H1 (cell line): Measurements from ENCODE around the gene NAXE. TPM values are rescaled to one million over a fixed set of nuclear protein-coding genes. Genes with fewer than 3 reads are reported as not detected.

Experiments
- CTCF ChIA-PET: fragments of 300-600 bp; sonication (Branson Sonifier 250); formaldehyde crosslinking; loops from one replicate; lab custom pipeline; 2021; ENCODE audit not compliant: partially characterized antibody; lab: Charles Lee
- POLR2A ChIA-PET: fragments of 300-600 bp; sonication (Branson Sonifier 250); formaldehyde crosslinking; loops from one replicate; lab custom pipeline; 2021; ENCODE audit warnings: inconsistent platforms; ENCODE audit not compliant: partially characterized antibody; lab: Charles Lee
- DNase-seq, 2 experiments: peaks; one replicate each; pipeline versions ENCODE4 v3.0.0 to v3.0.0-alpha.2; 2010 to 2022; ENCODE audit warnings: low spot score in 2 of 2, low read depth in 1 of 2, mixed read lengths in 1 of 2
- FAIRE-seq: peaks from 2 replicates; lab custom pipeline; 2011; peaks lifted over from hg19 to GRCh38; lab: Jason Lieb, UNC
- H2AFZ ChIP-seq: 2 replicates; pipeline ENCODE4 v1.8.1; 2012; ENCODE audit warnings: low read length, inconsistent platforms
- H2AK5ac ChIP-seq: 2 replicates; pipeline ENCODE4 v1.6.1; 2013; ENCODE audit warnings: low read depth, low read length
- H2BK120ac ChIP-seq: replicated peaks from 2 replicates; pipeline ENCODE3; 2013; ENCODE audit warnings: low read depth, low read length, inconsistent platforms
- H2BK12ac ChIP-seq: 2 replicates; pipeline ENCODE4 v1.6.1; 2013; ENCODE audit warnings: low read depth, low read length
- H2BK15ac ChIP-seq: 2 replicates; pipeline ENCODE4 v1.6.1; 2013; ENCODE audit warnings: low read length
- H2BK20ac ChIP-seq: 2 replicates; pipeline ENCODE4 v1.6.1; 2013; ENCODE audit warnings: low read length
- H2BK5ac ChIP-seq: 2 replicates; pipeline ENCODE4 v1.6.1; 2013; ENCODE audit warnings: low read depth, low read length
- H3K14ac ChIP-seq: 2 replicates; pipeline ENCODE4 v1.6.1; 2013; ENCODE audit warnings: inconsistent platforms; ENCODE audit not compliant: insufficient read length
- H3K18ac ChIP-seq: 2 replicates; pipeline ENCODE4 v1.6.1; 2013; ENCODE audit warnings: low read length; ENCODE audit errors: extremely low read depth
- H3K23ac ChIP-seq: 2 replicates; pipeline ENCODE4 v1.6.1; 2013; ENCODE audit warnings: inconsistent platforms; ENCODE audit not compliant: insufficient read length
- H3K23me2 ChIP-seq: 2 replicates; pipeline ENCODE4 v1.6.1; 2013; ENCODE audit warnings: low read depth, low read length
- H3K27ac ChIP-seq: 2 replicates; pipeline ENCODE4 v1.6.1; 2011; ENCODE audit warnings: low read depth, low read length, inconsistent platforms
- H3K27me3 ChIP-seq, 4 experiments: replicated peaks in 1 of 4; 1 replicate in 1 of 4; 2 replicates in 3 of 4; pipeline versions ENCODE4 v1.6.1 to v1.8.1; 2011 to 2013; ENCODE audit warnings: low read length in 3 of 4, mild to moderate bottlenecking in 3 of 4, inconsistent platforms in 2 of 4, mixed read lengths in 2 of 4, moderate library complexity in 1 of 4; ENCODE audit not compliant: control insufficient read depth in 3 of 4, insufficient read depth in 3 of 4; ENCODE audit errors: extremely low read depth in 1 of 4
- H3K36me3 ChIP-seq, 4 experiments: 2 replicates each; pipeline versions ENCODE4 v1.6.1 to v1.8.1; 2011 to 2013; ENCODE audit warnings: mild to moderate bottlenecking in 4 of 4, low read length in 3 of 4, moderate library complexity in 2 of 4, control low read depth in 1 of 4, inconsistent platforms in 1 of 4; ENCODE audit not compliant: insufficient read depth in 4 of 4, control insufficient read depth in 2 of 4
- H3K4ac ChIP-seq: replicated peaks from 2 replicates; pipeline ENCODE3; 2013; ENCODE audit warnings: low read length, low read depth, mixed read lengths, inconsistent platforms; ENCODE audit not compliant: insufficient read length
- H3K4me1 ChIP-seq, 4 experiments: replicated peaks in 1 of 4; 1 replicate in 1 of 4; 2 replicates in 3 of 4; pipeline versions ENCODE4 v1.6.1 to v1.8.1; 2011 to 2013; ENCODE audit warnings: low read length in 3 of 4, inconsistent platforms in 2 of 4, mixed read lengths in 1 of 4; ENCODE audit not compliant: insufficient read depth in 4 of 4, control insufficient read depth in 3 of 4
- H3K4me2 ChIP-seq, 2 experiments: 2 replicates each; pipeline versions ENCODE4 v1.6.1 to v1.8.1; 2011 to 2013; ENCODE audit warnings: low read depth in 2 of 2, low read length in 2 of 2, control low read depth in 1 of 2, inconsistent platforms in 1 of 2, mild to moderate bottlenecking in 1 of 2; ENCODE audit not compliant: insufficient read depth in 1 of 2
- H3K4me3 ChIP-seq, 4 experiments: fragments of 200-600, 300-600 bp in 1 of 4; sonication (generic), shearing (Covaris generic), sonication (Bioruptor Twin) in 1 of 4; 2 replicates each; pipeline versions ENCODE4 v1.5.1 to v1.8.1; 2011 to 2016; ENCODE audit warnings: low read length in 4 of 4, low read depth in 3 of 4, control low read depth in 2 of 4, inconsistent platforms in 2 of 4, mild to moderate bottlenecking in 2 of 4, mixed read lengths in 1 of 4, moderate library complexity in 1 of 4; ENCODE audit not compliant: insufficient read depth in 2 of 4; ENCODE audit errors: extremely low read depth in 1 of 4
- H3K56ac ChIP-seq: replicated peaks from 2 replicates; pipeline ENCODE3; 2013; ENCODE audit warnings: low read depth, mild to moderate bottlenecking, mixed read lengths, low read length, inconsistent platforms; ENCODE audit not compliant: insufficient read length
- H3K79me1 ChIP-seq: 2 replicates; pipeline ENCODE4 v1.6.1; 2013; ENCODE audit warnings: low read depth, low read length, control low read depth
- H3K79me2 ChIP-seq, 2 experiments: 2 replicates each; pipeline versions ENCODE4 v1.6.1 to v1.8.1; 2012 to 2013; ENCODE audit warnings: low read length in 2 of 2, mild to moderate bottlenecking in 2 of 2, inconsistent platforms in 1 of 2; ENCODE audit not compliant: insufficient read depth in 2 of 2, control insufficient read depth in 1 of 2
- H3K9ac ChIP-seq, 4 experiments: replicated peaks in 1 of 4; 1 replicate in 1 of 4; 2 replicates in 3 of 4; pipeline versions ENCODE4 v1.6.1 to v1.8.1; 2011 to 2013; ENCODE audit warnings: low read depth in 3 of 4, low read length in 3 of 4, control low read depth in 2 of 4, mild to moderate bottlenecking in 2 of 4, moderate library complexity in 2 of 4, inconsistent platforms in 1 of 4; ENCODE audit errors: extremely low read depth in 1 of 4
- H3K9me3 ChIP-seq, 2 experiments: 2 replicates each; pipeline versions ENCODE4 v1.6.1 to v1.8.1; 2012 to 2013; ENCODE audit warnings: mild to moderate bottlenecking in 2 of 2, moderate library complexity in 2 of 2, control low read depth in 1 of 2, inconsistent platforms in 1 of 2, low read depth in 1 of 2, low read length in 1 of 2, mixed read lengths in 1 of 2; ENCODE audit not compliant: insufficient read depth in 2 of 2
- H4K20me1 ChIP-seq, 2 experiments: replicated peaks in 1 of 2; 2 replicates each; pipeline versions ENCODE3 to v1.8.1; 2011 to 2013; ENCODE audit warnings: inconsistent platforms in 2 of 2, low read length in 2 of 2, mild to moderate bottlenecking in 1 of 2; ENCODE audit not compliant: insufficient read depth in 2 of 2, control insufficient read depth in 1 of 2
- H4K5ac ChIP-seq: 2 replicates; pipeline ENCODE4 v1.6.1; 2013; ENCODE audit warnings: low read length, low read depth, mixed read lengths, inconsistent platforms; ENCODE audit not compliant: insufficient read length
- H4K8ac ChIP-seq: 2 replicates; pipeline ENCODE4 v1.8.0; 2013; ENCODE audit warnings: mild to moderate bottlenecking, moderate library complexity, low read length, inconsistent platforms; ENCODE audit not compliant: insufficient read depth; ENCODE audit errors: extremely low read depth
- H4K91ac ChIP-seq: replicated peaks from 2 replicates; pipeline ENCODE3; 2013; ENCODE audit warnings: low read length, mixed read lengths, inconsistent platforms; ENCODE audit not compliant: insufficient read length
- ATF3 ChIP-seq: IDR thresholded peaks from 2 replicates; pipeline ENCODE4 v1.6.1; 2011; ENCODE audit warnings: low read depth, mild to moderate bottlenecking, low read length; ENCODE audit not compliant: insufficient read depth
- CEBPB ChIP-seq: IDR thresholded peaks from 2 replicates; pipeline ENCODE4 v1.6.1; 2012; ENCODE audit warnings: low read depth, low read length
- EGR1 ChIP-seq: IDR thresholded peaks from 2 replicates; pipeline ENCODE4 v1.6.1; 2011; ENCODE audit warnings: low read depth, low read length, borderline replicate concordance
- EP300 ChIP-seq, 2 experiments: IDR thresholded peaks; 1 replicate in 1 of 2; 2 replicates in 1 of 2; pipeline ENCODE4 v1.6.1; 2011 to 2012; ENCODE audit warnings: low read depth in 2 of 2, low read length in 2 of 2, mild to moderate bottlenecking in 2 of 2, borderline replicate concordance in 1 of 2, inconsistent platforms in 1 of 2, moderate library complexity in 1 of 2
- JUN ChIP-seq: IDR thresholded peaks from 2 replicates; pipeline ENCODE4 v1.6.1; 2011; ENCODE audit warnings: low read depth, mild to moderate bottlenecking, improper control_type of control experiment, low read length
- KDM1A ChIP-seq: fragments of 200-600, 300-600 bp; sonication (generic); IDR thresholded peaks from 2 replicates; pipeline ENCODE4 v1.7.1; 2016; ENCODE audit warnings: mild to moderate bottlenecking, low read length, borderline replicate concordance
- POLR2AphosphoS5 ChIP-seq: IDR thresholded peaks from 2 replicates; pipeline ENCODE4 v1.6.1; 2011; ENCODE audit warnings: low read depth, low read length
- RAD21 ChIP-seq, 2 experiments: IDR thresholded peaks in 1 of 2; conservative IDR thresholded peaks in 1 of 2; 2 replicates each; pipeline ENCODE4 v1.6.1; 2011; ENCODE audit warnings: low read depth in 2 of 2, low read length in 2 of 2, improper control_type of control experiment in 1 of 2, inconsistent platforms in 1 of 2, mild to moderate bottlenecking in 1 of 2, moderate library complexity in 1 of 2
- RBBP5 ChIP-seq: IDR thresholded peaks from 2 replicates; pipeline ENCODE4 v1.7.1; 2012; ENCODE audit warnings: low read depth, mild to moderate bottlenecking, inconsistent platforms, low read length, moderate library complexity, borderline replicate concordance
- SAP30 ChIP-seq: fragments of 300-600 bp; sonication (generic); IDR thresholded peaks from 2 replicates; pipeline ENCODE4 v1.7.1; 2012; ENCODE audit warnings: low read length, moderate library complexity, mild to moderate bottlenecking, inconsistent platforms; ENCODE audit not compliant: insufficient read depth, insufficient replicate concordance
- SIX5 ChIP-seq: IDR thresholded peaks from 2 replicates; pipeline ENCODE4 v1.6.1; 2011; ENCODE audit warnings: mild to moderate bottlenecking, low read depth, low read length
- SP4 ChIP-seq: IDR thresholded peaks from 2 replicates; pipeline ENCODE4 v1.6.1; 2012; ENCODE audit warnings: low read length, inconsistent platforms
- TAF1 ChIP-seq: IDR thresholded peaks from 2 replicates; pipeline ENCODE4 v1.6.1; 2011; ENCODE audit warnings: mild to moderate bottlenecking, low read depth, low read length
- WGBS, 2 experiments: shearing (Covaris generic) in 1 of 2; methylation state at CpG; one replicate each; pipeline versions ENCODE4 v1.1.6 to v1.1.7; 2013 to 2015; ENCODE audit warnings: low lambda C conversion rate in 2 of 2, mixed read lengths in 2 of 2, inconsistent platforms in 1 of 2, low coverage in 1 of 2, missing lambda C conversion rate in 1 of 2; ENCODE audit not compliant: insufficient replicate concordance in 2 of 2, insufficient coverage in 1 of 2, insufficient read length in 1 of 2; ENCODE audit errors: extremely low coverage in 1 of 2, missing lambda C conversion rate in 1 of 2; 5-methylcytosine and 5-hydroxymethylcytosine counted together
- polyA plus RNA-seq, 7 experiments: library from polyadenylated mRNA; depleted of rRNA in 3 of 7; stranded (reverse) in 5 of 7; unstranded in 2 of 7; fragments of >200 nt in 5 of 7; fragments of 200-250 nt in 2 of 7; gene quantifications; 1 replicate in 5 of 7; 2 replicates in 1 of 7; 4 replicates in 1 of 7; pipeline versions ENCODE4 v1.2.1 to v1.2.3, GENCODE V29; 2011 to 2013; ENCODE audit warnings: missing spikeins in 2 of 7, mixed read lengths in 2 of 7
- total RNA-seq: library from RNA; stranded (reverse); fragmentation: NEBNext Ultra II Directional; extraction: Animal tissue kit (Norgen Biotek cat#: 25700); gene quantifications from 2 replicates; pipeline ENCODE4 v1.2.1, GENCODE V29; 2021

NAXE gene
- total and polyA plus RNA-seq, 2 of the 8 experiments (the other 6 are each of a cell fraction or from before 2014, with no cell fraction given) = 73.1 to 74.3 TPM

GRCh38 chr1:156544592-156545102 is 46.9 kb upstream of the NAXE start:
- Histone ChIP-seq H2BK20ac (no peak overlapping the region), H3K4me3 (no peak overlapping the region), H2BK15ac (no peak overlapping the region), H4K20me1 (peaks cover 0 to 7% of the 10 kb centered on the region in 2 experiments), H3K4me1 (no peaks in the 10 kb centered on the region), H2AK5ac (no peak overlapping the region), H3K79me2 (no peaks in the 10 kb centered on the region), H3K18ac (no peak overlapping the region), H3K4ac (no peak overlapping the region), H3K9ac (no peak overlapping the region), H3K9me3 (no peaks in the 10 kb centered on the region), H3K23ac (no peak overlapping the region), H3K56ac (no peak overlapping the region), H4K91ac (no peak overlapping the region), H2BK12ac (no peak overlapping the region), H2AFZ (no peak overlapping the region), H3K36me3 (peaks cover 11 to 23% (median 16%) of the 10 kb centered on the region in 4 experiments; a peak in 7 of 8 replicates), H3K79me1 (no peaks in the 10 kb centered on the region), H3K27me3 (no peaks in the 10 kb centered on the region), H4K8ac (no peak overlapping the region), H3K4me2 (no peak overlapping the region), H2BK5ac (no peak overlapping the region), H3K14ac (no peak overlapping the region), H2BK120ac (no peak overlapping the region), H4K5ac (no peak overlapping the region), H3K27ac (no peak overlapping the region), H3K23me2 (no peaks in the 10 kb centered on the region)
- FAIRE-seq (no peak), DNase-seq (no peak)
- CTCF ChIA-PET = interaction anchor here (1.1 to 1.9 kb wide), 2 partner anchors 10 to 15 kb away, joined by 3 to 6 read pairs; no protein-coding TSS in a partner anchor
- WGBS, 2 experiments = 97% methylated on average over 3 of the region's 3 CpGs; no CpG with 5 or more reads in 1 of the 2 experiments
- POLR2A ChIA-PET = interaction anchor here (1.2 to 2.1 kb wide), 2 partner anchors 14 to 19 kb away, joined by 4 to 8 read pairs; no protein-coding TSS in a partner anchor
- TF ChIP-seq SAP30 (no peak), SP4 (no peak), ATF3 (no peak), RAD21 (IDR thresholded peaks at IDR 0.05 in 1 of 2, conservative IDR thresholded peaks at IDR 0.05 in 1 of 2; ENCODE audit: low read depth in 2 of 2, low read length in 2 of 2) (no peak), EP300 (IDR thresholded peaks at IDR 0.05; ENCODE audit: borderline replicate concordance in 1 of 2, low read depth in 2 of 2, low read length in 2 of 2) (no peak), CEBPB (no peak), RBBP5 (no peak), POLR2AphosphoS5 (no peak), EGR1 (no peak), TAF1 (no peak), KDM1A (no peak), JUN (no peak), SIX5 (no peak)
